ENCODE data around the gene PPP1R1B. TPM values are rescaled to one million over a fixed set of nuclear protein-coding genes. Genes with fewer than 3 reads are reported as not detected.

Gene PPP1R1B
- total and polyA plus RNA-seq, 2 of the 4 experiments (the other 2 are of a cell fraction), result not detected

- DNase-seq, result no peak
- ATAC-seq (ENCODE audit: low read depth), result no peak
- peaks cover 5% of the 10 kb centered on the region; the same call in 1 of the 2 replicates for H4K20me1 ChIP-seq (ENCODE audit: insufficient read depth, low read length)
- no TSS peak for BruUV-seq (replicated peaks)
- H3K79me1 ChIP-seq (ENCODE audit: low read depth in 1 of 2, low read length in 2 of 2), result no peaks in the 10 kb centered on the region
- 40% methylated on average over 1 of the region's 9 CpGs; no CpG with 5 or more reads in 1 of the 2 experiments for WGBS, 2 experiments (ENCODE audit: extremely low coverage in 2 of 2, insufficient read length in 1 of 2)
- intact Hi-C loops (cut with micrococcal nuclease), result no loop called here
- no peak overlapping the region for H2AK5ac ChIP-seq (ENCODE audit: low read depth, low read length)
- no peaks in the 10 kb centered on the region for H3K9me3 ChIP-seq (ENCODE audit: control insufficient read depth, insufficient read depth, low read length)
- TF ChIP-seq CEBPB (IDR thresholded peaks at IDR 0.05; ENCODE audit: low read depth, low read length) (no peak), CHD1 (IDR thresholded peaks at IDR 0.05; ENCODE audit: low read depth, low read length) (no peak), RFX5 (IDR thresholded peaks at IDR 0.05; ENCODE audit: low read depth, low read length) (no peak), CTCF (conservative IDR thresholded peaks at IDR 0.05; ENCODE audit: low read depth, low read length) (no peak), FOS (IDR thresholded peaks at IDR 0.05; ENCODE audit: low read depth, low read length) (no peak), RCOR1 (IDR thresholded peaks at IDR 0.05; ENCODE audit: insufficient replicate concordance, low read length) (no peak), NFE2L2 (IDR thresholded peaks at IDR 0.05; ENCODE audit: low read depth, low read length) (no peak), ELK1 (IDR thresholded peaks at IDR 0.05; ENCODE audit: borderline replicate concordance, low read depth, low read length) (no peak), MXI1 (IDR thresholded peaks at IDR 0.05; ENCODE audit: borderline replicate concordance, low read depth, low read length) (no peak), POLR2A (IDR thresholded peaks at IDR 0.05; ENCODE audit: low read depth, low read length) (no peak), USF2 (IDR thresholded peaks at IDR 0.05; ENCODE audit: low read depth, low read length) (no peak)
- no peak overlapping the region for H2BK15ac ChIP-seq (ENCODE audit: low read depth, low read length)
- H3K4me2 ChIP-seq (ENCODE audit: low read depth, low read length), result no peak overlapping the region
- CTCF ChIA-PET, result interaction anchor here (1.3 kb wide), 1 partner anchor 10 kb away, joined by 3 read pairs; no protein-coding TSS in a partner anchor
- H3K4me1 ChIP-seq (ENCODE audit: control insufficient read depth, insufficient read depth, low read length), result no peaks in the 10 kb centered on the region
- no peak overlapping the region for H2BK20ac ChIP-seq (ENCODE audit: low read depth, low read length)
- no peak overlapping the region for H4K8ac ChIP-seq (ENCODE audit: low read depth in 2 of 2, low read length in 2 of 2)
- no peak overlapping the region for H3K23ac ChIP-seq (ENCODE audit: low read depth, low read length)
- H4K91ac ChIP-seq (ENCODE audit: insufficient read depth, low read depth, low read length), result no peak overlapping the region
- H3K14ac ChIP-seq (replicated peaks; ENCODE audit: low read depth, low read length), result no peak overlapping the region
- no peaks in the 10 kb centered on the region for H3K9me1 ChIP-seq (ENCODE audit: insufficient read depth, low read length)
- no peak overlapping the region for H2BK5ac ChIP-seq (ENCODE audit: low read depth, low read length, poor library complexity, severe bottlenecking)
- H3K4me3 ChIP-seq (ENCODE audit: insufficient read depth, low read depth, low read length), result no peak overlapping the region
- no peak overlapping the region for H2AFZ ChIP-seq (replicated peaks; ENCODE audit: low read length, poor library complexity)
- no peak overlapping the region for H2AK9ac ChIP-seq (replicated peaks; ENCODE audit: low read depth, low read length, poor library complexity)
- H3K56ac ChIP-seq (ENCODE audit: extremely low read depth, insufficient read depth, low read length), result no peak overlapping the region
- H4K5ac ChIP-seq (ENCODE audit: low read depth, low read length), result no peak overlapping the region
- H3K18ac ChIP-seq (ENCODE audit: low read depth, low read length), result no peak overlapping the region
- H2BK120ac ChIP-seq (ENCODE audit: low read depth, low read length), result no peak overlapping the region
- no peak overlapping the region for H3K9ac ChIP-seq (ENCODE audit: low read depth, low read length)
- no peak overlapping the region for H3K27ac ChIP-seq (ENCODE audit: insufficient read depth, low read length)
- H3K27me3 ChIP-seq (ENCODE audit: control insufficient read depth, insufficient read depth, low read length), result peaks cover 73% of the 10 kb centered on the region
- POLR2A ChIA-PET (ENCODE audit: unreplicated experiment), result no interaction called here
- dilution Hi-C loops (cut with HindIII; ENCODE audit: low sequenced_read_pairs, unreplicated experiment), result no loop called here
- in situ Hi-C loops (cut with MboI; ENCODE audit: low sequenced_read_pairs), result no loop called here
- no peak overlapping the region for H3K4ac ChIP-seq (ENCODE audit: low read depth, low read length)
- H3K36me3 ChIP-seq (ENCODE audit: control insufficient read depth, insufficient read depth, low read length), result no peaks in the 10 kb centered on the region
These were observed 15.2 kb upstream of the PPP1R1B start for GRCh38 chr17:39611401-39612112.
